Breast epithelium (tissue), 3 donors: ENCODE results near the gene SHB.

Experiments
- POLR2A ChIP-seq: fragments of 450-650 bp; IDR thresholded peaks from one replicate; pipeline ENCODE4 v1.6.1; 2016; ENCODE audit warnings: antibody characterized with exemption, mild to moderate bottlenecking, moderate library complexity
- POLR2AphosphoS5 ChIP-seq, 3 donors: sonication (generic); formaldehyde crosslinking; IDR thresholded peaks; one replicate each; pipeline ENCODE4 v1.6.1; 2017; ENCODE audit warnings: antibody characterized with exemption in 3 of 3
- TF ChIP-seq, protein P1 (sequence below), 3 donors: fragments of 450-650 bp; IDR thresholded peaks; one replicate each; pipeline ENCODE4 v1.5.1; 2016 to 2017; ENCODE audit warnings: antibody characterized with exemption in 3 of 3, mild to moderate bottlenecking in 3 of 3, moderate library complexity in 3 of 3

DNA sequence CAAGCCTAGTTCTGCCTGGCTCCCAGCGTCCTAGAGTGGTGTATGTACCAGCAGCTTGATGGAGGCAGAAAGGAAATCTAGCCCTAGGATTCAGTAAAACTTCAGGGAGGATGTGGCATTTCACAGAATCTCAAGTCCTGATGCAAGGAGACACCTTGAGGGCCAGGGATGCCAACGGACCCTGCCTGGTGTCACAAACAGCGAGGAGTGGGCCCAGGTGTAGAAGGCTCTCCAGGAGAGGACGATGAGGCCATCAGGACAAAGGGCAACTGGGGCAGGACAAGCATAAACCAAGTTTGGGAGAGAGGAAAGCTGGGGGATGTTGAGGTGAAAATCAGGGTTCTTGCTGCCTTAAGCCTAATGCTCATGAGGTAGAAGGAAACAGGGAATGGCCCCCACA is 83.0 kb downstream of the SHB start:
- TF ChIP-seq, protein P1, sequence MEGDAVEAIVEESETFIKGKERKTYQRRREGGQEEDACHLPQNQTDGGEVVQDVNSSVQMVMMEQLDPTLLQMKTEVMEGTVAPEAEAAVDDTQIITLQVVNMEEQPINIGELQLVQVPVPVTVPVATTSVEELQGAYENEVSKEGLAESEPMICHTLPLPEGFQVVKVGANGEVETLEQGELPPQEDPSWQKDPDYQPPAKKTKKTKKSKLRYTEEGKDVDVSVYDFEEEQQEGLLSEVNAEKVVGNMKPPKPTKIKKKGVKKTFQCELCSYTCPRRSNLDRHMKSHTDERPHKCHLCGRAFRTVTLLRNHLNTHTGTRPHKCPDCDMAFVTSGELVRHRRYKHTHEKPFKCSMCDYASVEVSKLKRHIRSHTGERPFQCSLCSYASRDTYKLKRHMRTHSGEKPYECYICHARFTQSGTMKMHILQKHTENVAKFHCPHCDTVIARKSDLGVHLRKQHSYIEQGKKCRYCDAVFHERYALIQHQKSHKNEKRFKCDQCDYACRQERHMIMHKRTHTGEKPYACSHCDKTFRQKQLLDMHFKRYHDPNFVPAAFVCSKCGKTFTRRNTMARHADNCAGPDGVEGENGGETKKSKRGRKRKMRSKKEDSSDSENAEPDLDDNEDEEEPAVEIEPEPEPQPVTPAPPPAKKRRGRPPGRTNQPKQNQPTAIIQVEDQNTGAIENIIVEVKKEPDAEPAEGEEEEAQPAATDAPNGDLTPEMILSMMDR (IDR thresholded peaks at IDR 0.05), result no peak
- TF ChIP-seq POLR2A, result no peak
- no peak for TF ChIP-seq POLR2AphosphoS5 (IDR thresholded peaks at IDR 0.05)
